GM23338 (cell line): ENCODE results near the gene FICD. TPM values are rescaled to one million over a fixed set of nuclear protein-coding genes. Genes with fewer than 3 reads are reported as not detected.
A peak's percentile ranks its signal among the peaks of the same experiment; 100 is the strongest.

Experiments
- ATAC-seq: fragments of 200-7000 bp; cut with Tn5 transposase; 3 replicates; pipeline ENCODE4 v1.9.1; 2020
- DNase-seq: peaks from one replicate; pipeline ENCODE4 v3.0.0-alpha.2; 2015; ENCODE audit warnings: low spot score
- H2AFZ ChIP-seq: fragments of 200-600 bp; sonication (generic); 2 replicates; pipeline ENCODE4 v1.8.0; 2016; ENCODE audit warnings: antibody characterized with exemption, mild to moderate bottlenecking, moderate library complexity
- H3F3A ChIP-seq: fragments of 200-600 bp; sonication (generic); replicated peaks from 2 replicates; pipeline ENCODE4 v1.8.0; 2017; ENCODE audit warnings: antibody characterized with exemption, mixed run types, low read depth
- H3K27ac ChIP-seq: fragments of 200-600 bp; sonication (generic); 2 replicates; pipeline ENCODE4 v1.6.1; 2016; ENCODE audit warnings: low read depth
- H3K27me3 ChIP-seq: fragments of 200-600 bp; sonication (generic); 2 replicates; pipeline ENCODE4 v1.8.0; 2016; ENCODE audit warnings: mild to moderate bottlenecking, mixed run types, moderate library complexity; ENCODE audit not compliant: insufficient read depth
- H3K36me3 ChIP-seq: fragments of 200-600 bp; sonication (generic); 2 replicates; pipeline ENCODE4 v1.8.0; 2016; ENCODE audit warnings: mild to moderate bottlenecking; ENCODE audit not compliant: insufficient read depth
- H3K4me1 ChIP-seq: fragments of 200-600 bp; sonication (generic); 2 replicates; pipeline ENCODE4 v1.8.0; 2016; ENCODE audit warnings: mild to moderate bottlenecking, moderate library complexity; ENCODE audit not compliant: insufficient read depth
- H3K4me2 ChIP-seq: fragments of 200-600 bp; sonication (generic); 2 replicates; pipeline ENCODE4 v1.7.1; 2017; ENCODE audit warnings: mixed run types
- H3K4me3 ChIP-seq: fragments of 200-600 bp; sonication (generic); 2 replicates; pipeline ENCODE4 v1.6.1; 2016; ENCODE audit warnings: mixed run types
- H3K79me2 ChIP-seq: fragments of 200-600 bp; sonication (generic); replicated peaks from 2 replicates; pipeline ENCODE4 v1.8.0; 2017; ENCODE audit warnings: mild to moderate bottlenecking; ENCODE audit not compliant: insufficient read depth
- H3K9me2 ChIP-seq: fragments of 200-600 bp; sonication (generic); 2 replicates; pipeline ENCODE4 v1.8.0; 2017; ENCODE audit not compliant: insufficient read depth
- H4K20me1 ChIP-seq: fragments of 200-600 bp; sonication (generic); replicated peaks from 2 replicates; pipeline ENCODE4 v1.8.0; 2017; ENCODE audit warnings: mild to moderate bottlenecking; ENCODE audit not compliant: insufficient read depth
- H3K27ac Mint-ChIP-seq: 2 replicates; pipeline ENCODE4 v1.8.0; 2020; ENCODE audit warnings: inconsistent platforms, mild to moderate bottlenecking, moderate library complexity, mixed read lengths
- H3K27me3 Mint-ChIP-seq: 3 replicates; pipeline ENCODE4 v1.8.0; 2022; ENCODE audit warnings: low read depth, mild to moderate bottlenecking, moderate library complexity, mixed read lengths, inconsistent platforms; ENCODE audit not compliant: insufficient read depth, poor library complexity
- H3K36me3 Mint-ChIP-seq: 3 replicates; pipeline ENCODE4 v1.8.0; 2021; ENCODE audit warnings: low read depth, mild to moderate bottlenecking, inconsistent platforms, moderate library complexity, mixed read lengths
- H3K4me1 Mint-ChIP-seq: 3 replicates; pipeline ENCODE4 v1.8.0; 2020; ENCODE audit warnings: mild to moderate bottlenecking, inconsistent platforms, mixed read lengths
- H3K4me3 Mint-ChIP-seq: 3 replicates; pipeline ENCODE4 v1.8.0; 2021; ENCODE audit warnings: moderate library complexity, mild to moderate bottlenecking, inconsistent platforms, mixed read lengths
- H3K9me3 Mint-ChIP-seq: 3 replicates; pipeline ENCODE4 v1.8.0; 2020; ENCODE audit warnings: moderate library complexity, mild to moderate bottlenecking, inconsistent platforms, mixed read lengths
- CREB1 ChIP-seq: fragments of 250-450 bp; sonication (Bioruptor Pico); IDR thresholded peaks from 2 replicates; pipeline ENCODE4 v1.5.0; 2020; ENCODE audit warnings: low read depth, mild to moderate bottlenecking, moderate library complexity
- EZH2 ChIP-seq: fragments of 200-600 bp; sonication (generic); IDR thresholded peaks from one replicate; pipeline ENCODE4 v1.8.0; 2017; ENCODE audit warnings: antibody characterized with exemption, mild to moderate bottlenecking, low read depth; ENCODE audit not compliant: unreplicated experiment
- EZH2phosphoT487 ChIP-seq: fragments of 200-600 bp; sonication (generic); IDR thresholded peaks from one replicate; pipeline ENCODE4 v1.8.1; 2018; ENCODE audit warnings: antibody characterized with exemption; ENCODE audit not compliant: unreplicated experiment
- JUNB ChIP-seq: IDR thresholded peaks from one replicate; pipeline ENCODE4 v1.6.1; 2016; ENCODE audit warnings: antibody characterized with exemption; ENCODE audit not compliant: unreplicated experiment
- NANOG ChIP-seq: IDR thresholded peaks from 2 replicates; pipeline ENCODE4 v1.6.1; 2016; ENCODE audit warnings: antibody characterized with exemption, borderline replicate concordance
- STAT1 ChIP-seq: IDR thresholded peaks from one replicate; pipeline ENCODE4 v1.6.1; 2016; ENCODE audit warnings: antibody characterized with exemption; ENCODE audit not compliant: unreplicated experiment
- polyA plus RNA-seq: library from polyadenylated mRNA; unstranded; fragments of >200 nt; fragmentation: Nextera tagmentation; extraction: Ambion mirVana; gene quantifications from 2 replicates; pipeline ENCODE4 v1.2.1, GENCODE V29; 2016
- total RNA-seq: library from RNA; depleted of rRNA; stranded (reverse); fragments of >200 nt; shearing (Covaris generic); gene quantifications from 2 replicates; pipeline ENCODE4 v1.2.3, GENCODE V29; 2014
- TF ChIP-seq, protein P1 (sequence below): IDR thresholded peaks from one replicate; pipeline ENCODE4 v1.6.1; 2018; ENCODE audit warnings: antibody characterized with exemption; ENCODE audit not compliant: unreplicated experiment
- TF ChIP-seq, protein P2 (sequence below): IDR thresholded peaks from 2 replicates; pipeline ENCODE4 v1.6.1; 2016; ENCODE audit warnings: antibody characterized with exemption
- TF ChIP-seq, protein P3 (sequence below): fragments of 250-450 bp; sonication (Bioruptor Pico); IDR thresholded peaks from 2 replicates; pipeline ENCODE4 v1.5.0; 2020; ENCODE audit warnings: mild to moderate bottlenecking, moderate library complexity

Gene FICD
- total and polyA plus RNA-seq, 2 experiments from 2014 or later = 4.9 to 5.3 TPM

DNA sequence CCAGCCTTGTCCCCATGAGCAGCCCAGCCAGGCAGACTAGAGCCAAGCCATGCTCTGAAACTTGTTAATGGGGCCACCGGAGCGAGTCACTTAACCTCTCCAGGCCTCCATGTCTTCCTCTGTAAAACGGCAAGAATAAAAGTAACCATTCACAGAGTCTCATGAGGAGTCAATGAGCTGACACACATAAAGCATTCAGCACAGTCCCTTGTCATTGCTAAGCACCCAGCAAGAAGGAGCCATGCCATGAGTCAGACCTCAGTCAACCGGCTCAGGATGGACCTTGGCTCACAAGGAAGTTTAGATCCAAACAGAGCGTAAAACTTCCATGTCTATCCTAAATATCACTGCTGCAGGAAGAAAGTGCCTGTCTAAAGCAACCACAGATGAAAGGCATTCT lies 10.6 kb downstream of the FICD start:
- H3K27ac ChIP-seq = no peak overlapping the region
- Mint-ChIP-seq H3K27ac (no peak overlapping the region), H3K9me3 (no peaks in the 10 kb centered on the region), H3K4me3 (no peak overlapping the region), H3K36me3 (peaks cover 99% of the 10 kb centered on the region), H3K27me3 (peaks cover 3% of the 10 kb centered on the region), H3K4me1 (no peaks in the 10 kb centered on the region)
- no peaks in the 10 kb centered on the region for H3K4me1 ChIP-seq
- peaks cover 4% of the 10 kb centered on the region for H3K79me2 ChIP-seq
- H4K20me1 ChIP-seq = peaks cover 13% of the 10 kb centered on the region
- no peaks in the 10 kb centered on the region for H3K27me3 ChIP-seq
- 0 out of 2 replicates have a peak, but pooled peaks cover 5% of the 10 kb centered on the region for H3F3A ChIP-seq
- TF ChIP-seq JUNB (no peak), CREB1 (CRISPR knock-in tag) (no peak), EZH2phosphoT487 (no peak), NANOG (no peak), STAT1 (no peak)
- TF ChIP-seq, protein P1, sequence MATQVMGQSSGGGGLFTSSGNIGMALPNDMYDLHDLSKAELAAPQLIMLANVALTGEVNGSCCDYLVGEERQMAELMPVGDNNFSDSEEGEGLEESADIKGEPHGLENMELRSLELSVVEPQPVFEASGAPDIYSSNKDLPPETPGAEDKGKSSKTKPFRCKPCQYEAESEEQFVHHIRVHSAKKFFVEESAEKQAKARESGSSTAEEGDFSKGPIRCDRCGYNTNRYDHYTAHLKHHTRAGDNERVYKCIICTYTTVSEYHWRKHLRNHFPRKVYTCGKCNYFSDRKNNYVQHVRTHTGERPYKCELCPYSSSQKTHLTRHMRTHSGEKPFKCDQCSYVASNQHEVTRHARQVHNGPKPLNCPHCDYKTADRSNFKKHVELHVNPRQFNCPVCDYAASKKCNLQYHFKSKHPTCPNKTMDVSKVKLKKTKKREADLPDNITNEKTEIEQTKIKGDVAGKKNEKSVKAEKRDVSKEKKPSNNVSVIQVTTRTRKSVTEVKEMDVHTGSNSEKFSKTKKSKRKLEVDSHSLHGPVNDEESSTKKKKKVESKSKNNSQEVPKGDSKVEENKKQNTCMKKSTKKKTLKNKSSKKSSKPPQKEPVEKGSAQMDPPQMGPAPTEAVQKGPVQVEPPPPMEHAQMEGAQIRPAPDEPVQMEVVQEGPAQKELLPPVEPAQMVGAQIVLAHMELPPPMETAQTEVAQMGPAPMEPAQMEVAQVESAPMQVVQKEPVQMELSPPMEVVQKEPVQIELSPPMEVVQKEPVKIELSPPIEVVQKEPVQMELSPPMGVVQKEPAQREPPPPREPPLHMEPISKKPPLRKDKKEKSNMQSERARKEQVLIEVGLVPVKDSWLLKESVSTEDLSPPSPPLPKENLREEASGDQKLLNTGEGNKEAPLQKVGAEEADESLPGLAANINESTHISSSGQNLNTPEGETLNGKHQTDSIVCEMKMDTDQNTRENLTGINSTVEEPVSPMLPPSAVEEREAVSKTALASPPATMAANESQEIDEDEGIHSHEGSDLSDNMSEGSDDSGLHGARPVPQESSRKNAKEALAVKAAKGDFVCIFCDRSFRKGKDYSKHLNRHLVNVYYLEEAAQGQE = no peak
- ATAC-seq (no peak), DNase-seq (no peak)
- no peak overlapping the region for H2AFZ ChIP-seq
- no peak overlapping the region for H3K4me3 ChIP-seq
- peaks cover 84% of the 10 kb centered on the region for H3K36me3 ChIP-seq
- no peak overlapping the region for H3K4me2 ChIP-seq
- no peaks in the 10 kb centered on the region for H3K9me2 ChIP-seq

- ATAC-seq = no peak
- Mint-ChIP-seq H3K4me1 (no peaks in the 10 kb centered on the region), H3K27ac (peak overlapping the region; percentile 49), H3K4me3 (no peak overlapping the region), H3K9me3 (no peaks in the 10 kb centered on the region), H3K27me3 (peaks cover 3% of the 10 kb centered on the region), H3K36me3 (peaks cover 99% of the 10 kb centered on the region)
- no peak for DNase-seq
- H3K9me2 ChIP-seq = no peaks in the 10 kb centered on the region
- TF ChIP-seq EZH2 (no peak), NANOG (no peak), STAT1 (no peak)
- TF ChIP-seq, protein P2, sequence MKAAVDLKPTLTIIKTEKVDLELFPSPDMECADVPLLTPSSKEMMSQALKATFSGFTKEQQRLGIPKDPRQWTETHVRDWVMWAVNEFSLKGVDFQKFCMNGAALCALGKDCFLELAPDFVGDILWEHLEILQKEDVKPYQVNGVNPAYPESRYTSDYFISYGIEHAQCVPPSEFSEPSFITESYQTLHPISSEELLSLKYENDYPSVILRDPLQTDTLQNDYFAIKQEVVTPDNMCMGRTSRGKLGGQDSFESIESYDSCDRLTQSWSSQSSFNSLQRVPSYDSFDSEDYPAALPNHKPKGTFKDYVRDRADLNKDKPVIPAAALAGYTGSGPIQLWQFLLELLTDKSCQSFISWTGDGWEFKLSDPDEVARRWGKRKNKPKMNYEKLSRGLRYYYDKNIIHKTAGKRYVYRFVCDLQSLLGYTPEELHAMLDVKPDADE = no peak
- TF ChIP-seq, protein P3, sequence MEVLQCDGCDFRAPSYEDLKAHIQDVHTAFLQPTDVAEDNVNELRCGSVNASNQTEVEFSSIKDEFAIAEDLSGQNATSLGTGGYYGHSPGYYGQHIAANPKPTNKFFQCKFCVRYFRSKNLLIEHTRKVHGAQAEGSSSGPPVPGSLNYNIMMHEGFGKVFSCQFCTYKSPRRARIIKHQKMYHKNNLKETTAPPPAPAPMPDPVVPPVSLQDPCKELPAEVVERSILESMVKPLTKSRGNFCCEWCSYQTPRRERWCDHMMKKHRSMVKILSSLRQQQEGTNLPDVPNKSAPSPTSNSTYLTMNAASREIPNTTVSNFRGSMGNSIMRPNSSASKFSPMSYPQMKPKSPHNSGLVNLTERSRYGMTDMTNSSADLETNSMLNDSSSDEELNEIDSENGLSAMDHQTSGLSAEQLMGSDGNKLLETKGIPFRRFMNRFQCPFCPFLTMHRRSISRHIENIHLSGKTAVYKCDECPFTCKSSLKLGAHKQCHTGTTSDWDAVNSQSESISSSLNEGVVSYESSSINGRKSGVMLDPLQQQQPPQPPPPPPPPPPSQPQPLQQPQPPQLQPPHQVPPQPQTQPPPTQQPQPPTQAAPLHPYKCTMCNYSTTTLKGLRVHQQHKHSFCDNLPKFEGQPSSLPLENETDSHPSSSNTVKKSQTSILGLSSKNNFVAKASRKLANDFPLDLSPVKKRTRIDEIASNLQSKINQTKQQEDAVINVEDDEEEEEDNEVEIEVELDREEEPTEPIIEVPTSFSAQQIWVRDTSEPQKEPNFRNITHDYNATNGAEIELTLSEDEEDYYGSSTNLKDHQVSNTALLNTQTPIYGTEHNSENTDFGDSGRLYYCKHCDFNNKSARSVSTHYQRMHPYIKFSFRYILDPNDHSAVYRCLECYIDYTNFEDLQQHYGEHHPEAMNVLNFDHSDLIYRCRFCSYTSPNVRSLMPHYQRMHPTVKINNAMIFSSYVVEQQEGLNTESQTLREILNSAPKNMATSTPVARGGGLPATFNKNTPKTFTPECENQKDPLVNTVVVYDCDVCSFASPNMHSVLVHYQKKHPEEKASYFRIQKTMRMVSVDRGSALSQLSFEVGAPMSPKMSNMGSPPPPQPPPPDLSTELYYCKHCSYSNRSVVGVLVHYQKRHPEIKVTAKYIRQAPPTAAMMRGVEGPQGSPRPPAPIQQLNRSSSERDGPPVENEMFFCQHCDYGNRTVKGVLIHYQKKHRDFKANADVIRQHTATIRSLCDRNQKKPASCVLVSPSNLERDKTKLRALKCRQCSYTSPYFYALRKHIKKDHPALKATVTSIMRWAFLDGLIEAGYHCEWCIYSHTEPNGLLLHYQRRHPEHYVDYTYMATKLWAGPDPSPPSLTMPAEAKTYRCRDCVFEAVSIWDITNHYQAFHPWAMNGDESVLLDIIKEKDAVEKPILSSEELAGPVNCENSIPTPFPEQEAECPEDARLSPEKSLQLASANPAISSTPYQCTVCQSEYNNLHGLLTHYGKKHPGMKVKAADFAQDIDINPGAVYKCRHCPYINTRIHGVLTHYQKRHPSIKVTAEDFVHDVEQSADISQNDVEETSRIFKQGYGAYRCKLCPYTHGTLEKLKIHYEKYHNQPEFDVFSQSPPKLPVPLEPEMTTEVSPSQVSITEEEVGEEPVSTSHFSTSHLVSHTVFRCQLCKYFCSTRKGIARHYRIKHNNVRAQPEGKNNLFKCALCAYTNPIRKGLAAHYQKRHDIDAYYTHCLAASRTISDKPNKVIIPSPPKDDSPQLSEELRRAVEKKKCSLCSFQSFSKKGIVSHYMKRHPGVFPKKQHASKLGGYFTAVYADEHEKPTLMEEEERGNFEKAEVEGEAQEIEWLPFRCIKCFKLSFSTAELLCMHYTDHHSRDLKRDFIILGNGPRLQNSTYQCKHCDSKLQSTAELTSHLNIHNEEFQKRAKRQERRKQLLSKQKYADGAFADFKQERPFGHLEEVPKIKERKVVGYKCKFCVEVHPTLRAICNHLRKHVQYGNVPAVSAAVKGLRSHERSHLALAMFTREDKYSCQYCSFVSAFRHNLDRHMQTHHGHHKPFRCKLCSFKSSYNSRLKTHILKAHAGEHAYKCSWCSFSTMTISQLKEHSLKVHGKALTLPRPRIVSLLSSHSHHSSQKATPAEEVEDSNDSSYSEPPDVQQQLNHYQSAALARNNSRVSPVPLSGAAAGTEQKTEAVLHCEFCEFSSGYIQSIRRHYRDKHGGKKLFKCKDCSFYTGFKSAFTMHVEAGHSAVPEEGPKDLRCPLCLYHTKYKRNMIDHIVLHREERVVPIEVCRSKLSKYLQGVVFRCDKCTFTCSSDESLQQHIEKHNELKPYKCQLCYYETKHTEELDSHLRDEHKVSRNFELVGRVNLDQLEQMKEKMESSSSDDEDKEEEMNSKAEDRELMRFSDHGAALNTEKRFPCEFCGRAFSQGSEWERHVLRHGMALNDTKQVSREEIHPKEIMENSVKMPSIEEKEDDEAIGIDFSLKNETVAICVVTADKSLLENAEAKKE (CRISPR knock-in tag) = no peak
- no peaks in the 10 kb centered on the region for H3K27me3 ChIP-seq
- no peak overlapping the region for H3K4me3 ChIP-seq
- no peaks in the 10 kb centered on the region for H3K4me1 ChIP-seq
- peaks cover 16% of the 10 kb centered on the region for H4K20me1 ChIP-seq
- no peaks in the 10 kb centered on the region; the same call in 1 of the 2 replicates for H3K79me2 ChIP-seq
- H3K4me2 ChIP-seq = no peak overlapping the region
- H3K27ac ChIP-seq = no peak overlapping the region
- peaks cover 83% of the 10 kb centered on the region for H3K36me3 ChIP-seq
- no peaks in the 10 kb centered on the region for H3F3A ChIP-seq
- no peak overlapping the region for H2AFZ ChIP-seq
These were observed 11.5 kb downstream of the FICD start for GRCh38 chr12:108526482-108527165.
